IMR-90 (cell line): ENCODE results near the gene ORC6. TPM values are rescaled to one million over a fixed set of nuclear protein-coding genes. Genes with fewer than 3 reads are reported as not detected.

Experiments used
- ATAC-seq: fragments of 200-7000 bp; cut with Tn5 transposase; 2 replicates; pipeline ENCODE4 v1.9.1; 2020; ENCODE audit warnings: low read depth, mild to moderate bottlenecking, moderate library complexity
- BruUV-seq: library from RNA; stranded (reverse); fragments of 400-500 nt; replicated peaks from 2 replicates; lab custom pipeline; 2021; lab: Mats Ljungman, UMichigan
- CTCF ChIA-PET: fragments of 300-600 bp; formaldehyde crosslinking; extraction: SDS; loops from one replicate; lab custom pipeline; 2021; ENCODE audit warnings: antibody characterized with exemption; lab: Yijun Ruan, JAX
- POLR2A ChIA-PET: fragments of 300-600 bp; sonication (Branson Sonifier 250); formaldehyde crosslinking; loops from one replicate; lab custom pipeline; 2022; ENCODE audit warnings: antibody characterized with exemption; ENCODE audit not compliant: unreplicated experiment; lab: Charles Lee
- DNase-seq: peaks from one replicate; pipeline ENCODE4 v3.0.0; 2013
- H2AFZ ChIP-seq: replicated peaks from 2 replicates; pipeline ENCODE3; 2013; ENCODE audit warnings: low read length, mild to moderate bottlenecking; ENCODE audit not compliant: poor library complexity
- H2AK5ac ChIP-seq: 2 replicates; pipeline ENCODE4 v1.6.1; 2013; ENCODE audit warnings: low read depth, low read length, inconsistent platforms
- H2AK9ac ChIP-seq: replicated peaks from 2 replicates; pipeline ENCODE3; 2013; ENCODE audit warnings: mild to moderate bottlenecking, low read depth, low read length, moderate library complexity; ENCODE audit not compliant: poor library complexity
- H2BK120ac ChIP-seq: 2 replicates; pipeline ENCODE4 v1.6.1; 2013; ENCODE audit warnings: low read depth, low read length, inconsistent platforms
- H2BK15ac ChIP-seq: 3 replicates; pipeline ENCODE4 v1.6.1; 2013; ENCODE audit warnings: low read depth, low read length, inconsistent platforms
- H2BK20ac ChIP-seq: 2 replicates; pipeline ENCODE4 v1.6.1; 2013; ENCODE audit warnings: low read depth, mild to moderate bottlenecking, inconsistent platforms, low read length, moderate library complexity
- H2BK5ac ChIP-seq: 2 replicates; pipeline ENCODE4 v1.6.1; 2013; ENCODE audit warnings: mild to moderate bottlenecking, low read depth, low read length, inconsistent platforms; ENCODE audit not compliant: poor library complexity, severe bottlenecking
- H3K14ac ChIP-seq: replicated peaks from 2 replicates; pipeline ENCODE4 v1.6.1; 2013; ENCODE audit warnings: low read depth, low read length, inconsistent platforms
- H3K18ac ChIP-seq: 2 replicates; pipeline ENCODE4 v1.6.1; 2013; ENCODE audit warnings: low read depth, low read length, control low read depth
- H3K23ac ChIP-seq: 2 replicates; pipeline ENCODE4 v1.6.1; 2013; ENCODE audit warnings: low read depth, low read length, inconsistent platforms
- H3K27ac ChIP-seq: 2 replicates; pipeline ENCODE4 v1.5.1; 2013; ENCODE audit warnings: mild to moderate bottlenecking, control low read depth, low read length; ENCODE audit not compliant: insufficient read depth
- H3K27me3 ChIP-seq: 2 replicates; pipeline ENCODE4 v1.6.1; 2013; ENCODE audit warnings: low read length; ENCODE audit not compliant: control insufficient read depth, insufficient read depth
- H3K36me3 ChIP-seq: 2 replicates; pipeline ENCODE4 v1.6.1; 2013; ENCODE audit warnings: low read length, mixed read lengths; ENCODE audit not compliant: control insufficient read depth, insufficient read depth
- H3K4ac ChIP-seq: 2 replicates; pipeline ENCODE4 v1.6.1; 2013; ENCODE audit warnings: low read depth, low read length, inconsistent platforms
- H3K4me1 ChIP-seq: 2 replicates; pipeline ENCODE4 v1.6.1; 2013; ENCODE audit warnings: low read length, mixed read lengths; ENCODE audit not compliant: control insufficient read depth, insufficient read depth
- H3K4me2 ChIP-seq: 2 replicates; pipeline ENCODE4 v1.6.1; 2013; ENCODE audit warnings: low read depth, mild to moderate bottlenecking, control low read depth, low read length, moderate library complexity
- H3K4me3 ChIP-seq: 2 replicates; pipeline ENCODE4 v1.5.1; 2013; ENCODE audit warnings: low read depth, mild to moderate bottlenecking, control low read depth, low read length, moderate library complexity; ENCODE audit not compliant: insufficient read depth
- H3K56ac ChIP-seq: 2 replicates; pipeline ENCODE4 v1.6.1; 2013; ENCODE audit warnings: low read length, inconsistent platforms; ENCODE audit not compliant: insufficient read depth; ENCODE audit errors: extremely low read depth
- H3K79me1 ChIP-seq, 2 experiments: 2 replicates each; pipeline ENCODE4 v1.6.1; 2013; ENCODE audit warnings: low read length in 2 of 2, inconsistent platforms in 1 of 2, low read depth in 1 of 2
- H3K9ac ChIP-seq: 2 replicates; pipeline ENCODE4 v1.6.1; 2013; ENCODE audit warnings: low read depth, low read length, control low read depth
- H3K9me1 ChIP-seq: 2 replicates; pipeline ENCODE4 v1.6.1; 2013; ENCODE audit warnings: low read length, inconsistent platforms; ENCODE audit not compliant: insufficient read depth
- H3K9me3 ChIP-seq: 2 replicates; pipeline ENCODE4 v1.6.1; 2013; ENCODE audit warnings: low read length; ENCODE audit not compliant: control insufficient read depth, insufficient read depth
- H4K20me1 ChIP-seq: 2 replicates; pipeline ENCODE4 v1.6.1; 2013; ENCODE audit warnings: low read length, inconsistent platforms; ENCODE audit not compliant: insufficient read depth
- H4K5ac ChIP-seq: 2 replicates; pipeline ENCODE4 v1.6.1; 2013; ENCODE audit warnings: mild to moderate bottlenecking, low read depth, low read length, control low read depth
- H4K8ac ChIP-seq, 2 experiments: 2 replicates each; pipeline ENCODE4 v1.6.1; 2013; ENCODE audit warnings: low read depth in 2 of 2, low read length in 2 of 2, control low read depth in 1 of 2, inconsistent platforms in 1 of 2
- H4K91ac ChIP-seq: 2 replicates; pipeline ENCODE4 v1.6.1; 2013; ENCODE audit warnings: low read depth, low read length, inconsistent platforms; ENCODE audit not compliant: insufficient read depth
- BHLHE40 ChIP-seq: fragments of 150-350 bp; IDR thresholded peaks from 2 replicates; pipeline ENCODE4 v1.6.1; 2016; ENCODE audit warnings: mild to moderate bottlenecking, low read depth, low read length
- CEBPB ChIP-seq: IDR thresholded peaks from 2 replicates; pipeline ENCODE4 v1.6.1; 2012; ENCODE audit warnings: low read depth, low read length, improper control_type of control experiment
- CHD1 ChIP-seq: IDR thresholded peaks from 2 replicates; pipeline ENCODE4 v1.6.1; 2012; ENCODE audit warnings: low read depth, low read length, improper control_type of control experiment
- FOS ChIP-seq: fragments of 150-350 bp; IDR thresholded peaks from 2 replicates; pipeline ENCODE4 v1.6.1; 2016; ENCODE audit warnings: low read depth, low read length
- MAFK ChIP-seq: IDR thresholded peaks from 2 replicates; pipeline ENCODE4 v1.6.1; 2012; ENCODE audit warnings: low read depth, low read length, improper control_type of control experiment
- MAZ ChIP-seq: IDR thresholded peaks from 2 replicates; pipeline ENCODE4 v1.6.1; 2012; ENCODE audit warnings: low read depth, mild to moderate bottlenecking, low read length, improper control_type of control experiment, moderate library complexity, borderline replicate concordance
- MXI1 ChIP-seq: IDR thresholded peaks from 2 replicates; pipeline ENCODE4 v1.6.1; 2012; ENCODE audit warnings: low read depth, mild to moderate bottlenecking, low read length, moderate library complexity, borderline replicate concordance
- NFE2L2 ChIP-seq: fragments of 150-350 bp; IDR thresholded peaks from 2 replicates; pipeline ENCODE4 v1.6.1; 2016; ENCODE audit warnings: low read depth, mild to moderate bottlenecking, low read length
- POLR2A ChIP-seq: IDR thresholded peaks from 2 replicates; pipeline ENCODE4 v1.6.1; 2012; ENCODE audit warnings: mild to moderate bottlenecking, low read depth, low read length
- RAD21 ChIP-seq: IDR thresholded peaks from 2 replicates; pipeline ENCODE4 v1.6.1; 2012; ENCODE audit warnings: low read length, improper control_type of control experiment
- RCOR1 ChIP-seq: IDR thresholded peaks from 2 replicates; pipeline ENCODE4 v1.6.1; 2012; ENCODE audit warnings: mild to moderate bottlenecking, low read length, improper control_type of control experiment; ENCODE audit not compliant: insufficient replicate concordance
- RFX5 ChIP-seq: IDR thresholded peaks from 2 replicates; pipeline ENCODE4 v1.8.0; 2012; ENCODE audit warnings: low read depth, mild to moderate bottlenecking, low read length, moderate library complexity
- SMC3 ChIP-seq: fragments of 150-350 bp; IDR thresholded peaks from 2 replicates; pipeline ENCODE4 v1.6.1; 2016; ENCODE audit warnings: low read depth, mild to moderate bottlenecking, antibody characterized with exemption, low read length, moderate library complexity
- WGBS, 2 experiments: methylation state at CpG; one replicate each; pipeline versions ENCODE4 v1.1.5 to v1.1.7; 2013; ENCODE audit warnings: missing lambda C conversion rate in 2 of 2; ENCODE audit not compliant: insufficient read length in 1 of 2; ENCODE audit errors: extremely low coverage in 2 of 2; 5-methylcytosine and 5-hydroxymethylcytosine counted together
- dilution Hi-C: fragments of 300-500 bp; cut with HindIII; formaldehyde crosslinking; loops from one replicate; pipeline ENCODE4 v1.14.3; 2018; ENCODE audit warnings: low sequenced_read_pairs; ENCODE audit not compliant: unreplicated experiment
- in situ Hi-C: fragments of 300-500 bp; cut with MboI; formaldehyde crosslinking; loops from 3 replicates; pipeline ENCODE4 v1.14.3; 2019; ENCODE audit warnings: low sequenced_read_pairs, inconsistent platforms, mixed read lengths
- intact Hi-C: fragments of 100-400 bp; cut with micrococcal nuclease; formaldehyde crosslinking; loops from 2 replicates; pipeline ENCODE4 v1.10.0; 2022
- polyA plus RNA-seq, 3 experiments: library from polyadenylated mRNA; depleted of rRNA; stranded (reverse); fragments of >200 nt; gene quantifications; 2 replicates each; pipeline ENCODE4 v1.2.3, GENCODE V29; 2012; ENCODE audit warnings: low replicate concordance in 1 of 3
- total RNA-seq: library from RNA; depleted of rRNA; stranded (reverse); fragments of >200 nt; gene quantifications from 2 replicates; pipeline ENCODE4 v1.2.3, GENCODE V29; 2012
- TF ChIP-seq, protein P1 (sequence below): conservative IDR thresholded peaks from 2 replicates; pipeline ENCODE4 v1.5.1; 2012; ENCODE audit warnings: mild to moderate bottlenecking, low read depth, low read length, improper control_type of control experiment
- TF ChIP-seq, protein P2 (sequence below): fragments of 150-350 bp; IDR thresholded peaks from 2 replicates; pipeline ENCODE4 v1.6.1; 2016; ENCODE audit warnings: low read depth, mild to moderate bottlenecking, low read length, moderate library complexity, borderline replicate concordance
- TF ChIP-seq, protein P3 (sequence below): fragments of 150-350 bp; IDR thresholded peaks from 2 replicates; pipeline ENCODE4 v1.6.1; 2017; ENCODE audit warnings: mild to moderate bottlenecking, antibody characterized with exemption, low read length, low read depth

ORC6 gene
- total and polyA plus RNA-seq, 2 of the 4 experiments (the other 2 are of a cell fraction) = 9.0 to 15.9 TPM

DNA sequence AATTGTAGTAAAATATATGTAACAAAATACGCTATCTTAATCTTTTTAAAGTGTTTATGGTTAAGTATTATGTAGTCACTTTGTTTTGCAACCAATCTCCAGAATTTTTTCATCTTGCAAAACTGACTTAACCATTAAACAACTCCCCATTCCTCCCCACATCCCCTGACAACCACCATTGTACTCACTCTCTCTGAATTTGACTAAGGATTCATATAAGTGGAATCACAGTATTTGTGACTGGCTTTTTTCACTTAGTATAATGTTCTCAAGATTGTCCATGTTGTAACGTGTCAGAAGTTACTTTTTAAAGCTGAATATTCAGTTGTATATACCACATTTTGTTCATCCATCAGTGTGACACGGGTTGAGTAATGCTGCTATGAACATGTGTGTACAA lies 10.6 kb downstream of the ORC6 start:
- ATAC-seq = no peak
- H3K14ac ChIP-seq = no peak overlapping the region
- no peak overlapping the region for H2BK120ac ChIP-seq
- no peaks in the 10 kb centered on the region for H3K9me1 ChIP-seq
- H2AK9ac ChIP-seq = no peak overlapping the region
- no CpG with 5 or more reads among the region's 3 CpGs for WGBS, 2 experiments
- no TSS peak for BruUV-seq
- H3K4me2 ChIP-seq = no peak overlapping the region
- H3K27ac ChIP-seq = no peak overlapping the region
- no peak overlapping the region for H4K91ac ChIP-seq
- DNase-seq = no peak
- H3K23ac ChIP-seq = no peak overlapping the region
- no peak overlapping the region for H4K5ac ChIP-seq
- H2AK5ac ChIP-seq = no peak overlapping the region
- ChIA-PET CTCF (no interaction called here), POLR2A (no interaction called here)
- H3K79me1 ChIP-seq = no peaks in the 10 kb centered on the region
- no peak overlapping the region for H4K8ac ChIP-seq
- no peaks in the 10 kb centered on the region for H3K9me3 ChIP-seq
- no peak overlapping the region for H2BK15ac ChIP-seq
- TF ChIP-seq, protein P1, sequence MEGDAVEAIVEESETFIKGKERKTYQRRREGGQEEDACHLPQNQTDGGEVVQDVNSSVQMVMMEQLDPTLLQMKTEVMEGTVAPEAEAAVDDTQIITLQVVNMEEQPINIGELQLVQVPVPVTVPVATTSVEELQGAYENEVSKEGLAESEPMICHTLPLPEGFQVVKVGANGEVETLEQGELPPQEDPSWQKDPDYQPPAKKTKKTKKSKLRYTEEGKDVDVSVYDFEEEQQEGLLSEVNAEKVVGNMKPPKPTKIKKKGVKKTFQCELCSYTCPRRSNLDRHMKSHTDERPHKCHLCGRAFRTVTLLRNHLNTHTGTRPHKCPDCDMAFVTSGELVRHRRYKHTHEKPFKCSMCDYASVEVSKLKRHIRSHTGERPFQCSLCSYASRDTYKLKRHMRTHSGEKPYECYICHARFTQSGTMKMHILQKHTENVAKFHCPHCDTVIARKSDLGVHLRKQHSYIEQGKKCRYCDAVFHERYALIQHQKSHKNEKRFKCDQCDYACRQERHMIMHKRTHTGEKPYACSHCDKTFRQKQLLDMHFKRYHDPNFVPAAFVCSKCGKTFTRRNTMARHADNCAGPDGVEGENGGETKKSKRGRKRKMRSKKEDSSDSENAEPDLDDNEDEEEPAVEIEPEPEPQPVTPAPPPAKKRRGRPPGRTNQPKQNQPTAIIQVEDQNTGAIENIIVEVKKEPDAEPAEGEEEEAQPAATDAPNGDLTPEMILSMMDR = no peak
- TF ChIP-seq MAZ = no peak
- TF ChIP-seq MXI1 = no peak
- TF ChIP-seq CHD1 = no peak
- no peak for TF ChIP-seq RCOR1
- TF ChIP-seq MAFK = no peak
- TF ChIP-seq FOS = no peak
- no peak for TF ChIP-seq RAD21
- no peak for TF ChIP-seq BHLHE40
- no peak for TF ChIP-seq NFE2L2
- no peak for TF ChIP-seq SMC3
- TF ChIP-seq, protein P2, sequence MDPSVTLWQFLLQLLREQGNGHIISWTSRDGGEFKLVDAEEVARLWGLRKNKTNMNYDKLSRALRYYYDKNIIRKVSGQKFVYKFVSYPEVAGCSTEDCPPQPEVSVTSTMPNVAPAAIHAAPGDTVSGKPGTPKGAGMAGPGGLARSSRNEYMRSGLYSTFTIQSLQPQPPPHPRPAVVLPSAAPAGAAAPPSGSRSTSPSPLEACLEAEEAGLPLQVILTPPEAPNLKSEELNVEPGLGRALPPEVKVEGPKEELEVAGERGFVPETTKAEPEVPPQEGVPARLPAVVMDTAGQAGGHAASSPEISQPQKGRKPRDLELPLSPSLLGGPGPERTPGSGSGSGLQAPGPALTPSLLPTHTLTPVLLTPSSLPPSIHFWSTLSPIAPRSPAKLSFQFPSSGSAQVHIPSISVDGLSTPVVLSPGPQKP = no peak
- TF ChIP-seq, protein P3, sequence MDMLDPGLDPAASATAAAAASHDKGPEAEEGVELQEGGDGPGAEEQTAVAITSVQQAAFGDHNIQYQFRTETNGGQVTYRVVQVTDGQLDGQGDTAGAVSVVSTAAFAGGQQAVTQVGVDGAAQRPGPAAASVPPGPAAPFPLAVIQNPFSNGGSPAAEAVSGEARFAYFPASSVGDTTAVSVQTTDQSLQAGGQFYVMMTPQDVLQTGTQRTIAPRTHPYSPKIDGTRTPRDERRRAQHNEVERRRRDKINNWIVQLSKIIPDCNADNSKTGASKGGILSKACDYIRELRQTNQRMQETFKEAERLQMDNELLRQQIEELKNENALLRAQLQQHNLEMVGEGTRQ = no peak
- TF ChIP-seq CEBPB = no peak
- TF ChIP-seq POLR2A = no peak
- no peak for TF ChIP-seq RFX5
- H3K4me3 ChIP-seq = no peak overlapping the region
- H2AFZ ChIP-seq = no peak overlapping the region
- H3K27me3 ChIP-seq = no peaks in the 10 kb centered on the region
- intact Hi-C loops (no loop called here), dilution Hi-C loops (no loop called here), in situ Hi-C loops (no loop called here)
- no peaks in the 10 kb centered on the region for H4K20me1 ChIP-seq
- no peaks in the 10 kb centered on the region for H3K4me1 ChIP-seq
- H3K18ac ChIP-seq = no peak overlapping the region
- no peak overlapping the region for H3K9ac ChIP-seq
- no peak overlapping the region for H2BK5ac ChIP-seq
- no peak overlapping the region for H3K56ac ChIP-seq
- H3K36me3 ChIP-seq = peaks cover 3% of the 10 kb centered on the region; the same call in 1 of the 2 replicates
- H3K4ac ChIP-seq = no peak overlapping the region
- H2BK20ac ChIP-seq = no peak overlapping the region
